Endodermal cell (in vitro differentiated cells): ENCODE data around the gene MS4A12. TPM values are rescaled to one million over a fixed set of nuclear protein-coding genes. Genes with fewer than 3 reads are reported as not detected.

Source experiments
- DNase-seq: peaks from one replicate; pipeline ENCODE4 v3.0.0-alpha.2; 2017
- H3K27ac ChIP-seq: 2 replicates; pipeline ENCODE4 v1.5.1; 2013; ENCODE audit warnings: mild to moderate bottlenecking, low read depth, low read length, moderate library complexity
- H3K27me3 ChIP-seq: 2 replicates; pipeline ENCODE4 v1.6.1; 2013; ENCODE audit warnings: mild to moderate bottlenecking, low read length, moderate library complexity; ENCODE audit not compliant: insufficient read depth, control insufficient read depth, poor library complexity, severe bottlenecking
- H3K36me3 ChIP-seq: 2 replicates; pipeline ENCODE4 v1.7.0; 2013; ENCODE audit warnings: mild to moderate bottlenecking, low read length, moderate library complexity; ENCODE audit not compliant: control insufficient read depth, insufficient read depth
- H3K4me1 ChIP-seq: one replicate; pipeline ENCODE4 v1.7.0; 2013; ENCODE audit warnings: low read length; ENCODE audit not compliant: control insufficient read depth, insufficient read depth
- H3K4me3 ChIP-seq: 2 replicates; pipeline ENCODE4 v1.5.1; 2013; ENCODE audit warnings: mild to moderate bottlenecking, low read length, moderate library complexity
- H3K9ac ChIP-seq: 2 replicates; pipeline ENCODE4 v1.6.1; 2013; ENCODE audit warnings: mild to moderate bottlenecking, low read length, moderate library complexity; ENCODE audit not compliant: poor library complexity, severe bottlenecking; ENCODE audit errors: extremely low read depth
- H3K9me3 ChIP-seq: 2 replicates; pipeline ENCODE4 v1.6.1; 2013; ENCODE audit warnings: mild to moderate bottlenecking, low read length, moderate library complexity; ENCODE audit not compliant: control insufficient read depth
- H3K27ac Mint-ChIP-seq: 2 replicates; pipeline ENCODE4 v1.8.0; 2020; ENCODE audit warnings: mixed read lengths
- H3K27me3 Mint-ChIP-seq: 2 replicates; pipeline ENCODE4 v1.8.0; 2021; ENCODE audit warnings: mild to moderate bottlenecking, mixed read lengths; ENCODE audit not compliant: insufficient read depth
- H3K36me3 Mint-ChIP-seq: 2 replicates; pipeline ENCODE4 v1.8.0; 2020; ENCODE audit warnings: low read depth, mixed read lengths
- H3K4me1 Mint-ChIP-seq: 2 replicates; pipeline ENCODE4 v1.8.0; 2020; ENCODE audit warnings: mixed read lengths
- H3K4me3 Mint-ChIP-seq: 2 replicates; pipeline ENCODE4 v1.8.0; 2020; ENCODE audit warnings: mild to moderate bottlenecking, moderate library complexity, mixed read lengths
- H3K9me3 Mint-ChIP-seq: 2 replicates; pipeline ENCODE4 v1.8.0; 2020; ENCODE audit warnings: mild to moderate bottlenecking, mixed read lengths
- WGBS, 2 experiments: methylation state at CpG; one replicate each; pipeline versions ENCODE4 v1.1.5 to v1.1.7; 2013; ENCODE audit warnings: missing lambda C conversion rate in 2 of 2, mixed read lengths in 1 of 2; ENCODE audit not compliant: insufficient coverage in 1 of 2, insufficient read length in 1 of 2; 5-methylcytosine and 5-hydroxymethylcytosine counted together
- total RNA-seq, 2 donors: library from RNA; stranded (reverse); fragmentation: NEBNext Ultra II Directional in 1 of 2; extraction: Animal tissue kit (Norgen Biotek cat#: 25700) in 1 of 2; gene quantifications; 2 replicates in 1 of 2; 3 replicates in 1 of 2; pipeline ENCODE4 v1.2.1, GENCODE V29; 2021
- TF ChIP-seq, protein P1 (sequence below): fragments of 200-600 bp; sonication (generic); conservative IDR thresholded peaks from 2 replicates; pipeline ENCODE4 v1.5.0; 2021; ENCODE audit warnings: antibody characterized with exemption, mild to moderate bottlenecking

The MS4A12 gene
- total RNA-seq, 2 donors from 2014 or later, result not detected

DNA sequence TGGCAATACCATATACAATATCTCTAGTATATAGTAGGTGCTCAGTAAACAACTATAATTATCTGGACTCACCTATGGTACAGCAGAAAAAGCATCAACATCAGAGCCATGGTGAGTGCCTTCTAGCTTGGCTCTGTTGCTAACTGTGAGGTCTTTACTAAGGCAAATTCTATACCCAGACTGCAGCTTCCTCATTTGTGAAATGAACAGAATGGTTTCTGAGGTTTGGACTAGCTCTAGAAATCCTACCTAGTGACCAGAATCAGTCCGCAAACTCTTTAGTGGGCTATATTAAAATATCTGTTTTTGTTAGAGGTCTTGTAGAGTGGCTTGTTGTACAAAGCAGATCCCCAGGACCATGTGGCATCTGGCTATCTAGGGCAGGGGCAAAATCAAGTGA is 33.2 kb upstream of the MS4A12 start:
- H3K4me3 Mint-ChIP-seq, result no peak overlapping the region
- peaks cover 2% of the 10 kb centered on the region for H3K27me3 Mint-ChIP-seq
- H3K4me1 Mint-ChIP-seq, result no peaks in the 10 kb centered on the region
- TF ChIP-seq, protein P1, sequence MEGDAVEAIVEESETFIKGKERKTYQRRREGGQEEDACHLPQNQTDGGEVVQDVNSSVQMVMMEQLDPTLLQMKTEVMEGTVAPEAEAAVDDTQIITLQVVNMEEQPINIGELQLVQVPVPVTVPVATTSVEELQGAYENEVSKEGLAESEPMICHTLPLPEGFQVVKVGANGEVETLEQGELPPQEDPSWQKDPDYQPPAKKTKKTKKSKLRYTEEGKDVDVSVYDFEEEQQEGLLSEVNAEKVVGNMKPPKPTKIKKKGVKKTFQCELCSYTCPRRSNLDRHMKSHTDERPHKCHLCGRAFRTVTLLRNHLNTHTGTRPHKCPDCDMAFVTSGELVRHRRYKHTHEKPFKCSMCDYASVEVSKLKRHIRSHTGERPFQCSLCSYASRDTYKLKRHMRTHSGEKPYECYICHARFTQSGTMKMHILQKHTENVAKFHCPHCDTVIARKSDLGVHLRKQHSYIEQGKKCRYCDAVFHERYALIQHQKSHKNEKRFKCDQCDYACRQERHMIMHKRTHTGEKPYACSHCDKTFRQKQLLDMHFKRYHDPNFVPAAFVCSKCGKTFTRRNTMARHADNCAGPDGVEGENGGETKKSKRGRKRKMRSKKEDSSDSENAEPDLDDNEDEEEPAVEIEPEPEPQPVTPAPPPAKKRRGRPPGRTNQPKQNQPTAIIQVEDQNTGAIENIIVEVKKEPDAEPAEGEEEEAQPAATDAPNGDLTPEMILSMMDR, result no peak
- Histone ChIP-seq H3K9ac (no peak overlapping the region), H3K9me3 (no peaks in the 10 kb centered on the region), H3K36me3 (no peaks in the 10 kb centered on the region), H3K27me3 (no peaks in the 10 kb centered on the region), H3K4me3 (no peak overlapping the region), H3K27ac (no peak overlapping the region), H3K4me1 (no peaks in the 10 kb centered on the region)
- WGBS, 2 experiments, result 100% methylated on average over 1 of the region's 1 CpG
- no peak overlapping the region for H3K27ac Mint-ChIP-seq
- H3K36me3 Mint-ChIP-seq, result no peaks in the 10 kb centered on the region
- DNase-seq, result no peak
- H3K9me3 Mint-ChIP-seq, result no peaks in the 10 kb centered on the region

DNA sequence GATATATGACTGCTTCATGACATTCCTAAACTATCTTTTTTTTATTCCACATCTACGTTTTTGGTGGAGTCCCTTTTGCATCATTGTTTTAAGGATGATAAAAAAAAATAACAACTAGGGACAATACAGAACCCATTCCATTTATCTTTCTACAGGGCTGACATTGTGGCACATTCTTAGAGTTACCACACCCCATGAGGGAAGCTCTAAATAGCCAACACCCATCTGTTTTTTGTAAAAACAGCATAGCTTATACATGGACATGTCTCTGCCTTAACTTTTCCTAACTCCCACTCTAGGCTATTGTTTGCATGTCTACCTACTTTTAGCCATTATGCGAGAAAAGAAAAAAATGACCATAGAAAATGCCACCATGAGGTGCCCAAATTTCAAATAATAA is 23.7 kb upstream of the MS4A12 start:
- no peaks in the 10 kb centered on the region for H3K9me3 Mint-ChIP-seq
- H3K27me3 ChIP-seq, result no peaks in the 10 kb centered on the region
- H3K4me1 ChIP-seq, result no peaks in the 10 kb centered on the region
- no peak overlapping the region for H3K4me3 Mint-ChIP-seq
- H3K4me1 Mint-ChIP-seq, result no peaks in the 10 kb centered on the region
- no peak overlapping the region for H3K27ac ChIP-seq
- no peak overlapping the region for H3K9ac ChIP-seq
- no peaks in the 10 kb centered on the region for H3K36me3 Mint-ChIP-seq
- H3K36me3 ChIP-seq, result no peaks in the 10 kb centered on the region
- no peaks in the 10 kb centered on the region for H3K27me3 Mint-ChIP-seq
- H3K9me3 ChIP-seq, result no peaks in the 10 kb centered on the region
- no peak overlapping the region for H3K4me3 ChIP-seq
- no peak overlapping the region for H3K27ac Mint-ChIP-seq
- WGBS, 2 experiments, result 79% methylated on average over 2 of the region's 2 CpGs; no CpG with 5 or more reads in 1 of the 2 experiments
- no peak for DNase-seq
- TF ChIP-seq, protein P1, result no peak

GRCh38 chr11:60469723-60470122 is 22.9 kb upstream of the MS4A12 start:
- Mint-ChIP-seq H3K27ac (no peak overlapping the region), H3K9me3 (no peaks in the 10 kb centered on the region), H3K36me3 (no peaks in the 10 kb centered on the region), H3K4me3 (no peak overlapping the region), H3K4me1 (no peaks in the 10 kb centered on the region), H3K27me3 (no peaks in the 10 kb centered on the region)
- no peak for DNase-seq
- no peak overlapping the region for H3K9ac ChIP-seq
- no peak overlapping the region for H3K4me3 ChIP-seq
- TF ChIP-seq, protein P1, result no peak
- no peaks in the 10 kb centered on the region for H3K9me3 ChIP-seq
- 80 to 92% methylated on average over 1 of the region's 2 CpGs for WGBS, 2 experiments
- no peaks in the 10 kb centered on the region for H3K4me1 ChIP-seq
- no peaks in the 10 kb centered on the region for H3K27me3 ChIP-seq
- no peak overlapping the region for H3K27ac ChIP-seq
- no peaks in the 10 kb centered on the region for H3K36me3 ChIP-seq
